ENCODE data around the gene CCDC9B.

CCDC9B gene

DNA sequence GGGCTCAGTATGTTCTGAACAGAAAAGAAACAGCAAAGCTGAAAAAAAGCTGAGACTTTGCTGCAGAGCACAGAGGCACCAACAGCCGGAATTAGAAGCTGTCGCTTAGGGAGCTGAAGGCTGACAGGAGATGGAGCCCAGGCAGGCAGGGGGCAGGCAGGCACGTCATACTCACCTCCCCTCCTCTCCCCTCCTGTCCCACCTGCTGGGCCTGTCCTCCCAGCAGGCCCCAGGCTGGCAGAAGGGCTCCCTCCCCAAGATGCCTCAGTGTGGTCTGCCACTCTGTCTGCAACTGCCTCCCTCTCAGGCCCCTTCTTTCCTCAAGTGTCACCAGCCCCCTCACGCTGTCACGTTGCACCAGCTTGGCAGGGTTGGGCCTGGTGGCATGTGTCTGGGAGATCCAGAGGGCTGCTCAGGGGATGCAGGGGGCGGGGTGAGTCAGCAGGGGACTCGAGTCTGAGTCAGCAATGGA is 54.6 kb downstream of the CCDC9B start:
- DNase-seq, result no peak

DNA sequence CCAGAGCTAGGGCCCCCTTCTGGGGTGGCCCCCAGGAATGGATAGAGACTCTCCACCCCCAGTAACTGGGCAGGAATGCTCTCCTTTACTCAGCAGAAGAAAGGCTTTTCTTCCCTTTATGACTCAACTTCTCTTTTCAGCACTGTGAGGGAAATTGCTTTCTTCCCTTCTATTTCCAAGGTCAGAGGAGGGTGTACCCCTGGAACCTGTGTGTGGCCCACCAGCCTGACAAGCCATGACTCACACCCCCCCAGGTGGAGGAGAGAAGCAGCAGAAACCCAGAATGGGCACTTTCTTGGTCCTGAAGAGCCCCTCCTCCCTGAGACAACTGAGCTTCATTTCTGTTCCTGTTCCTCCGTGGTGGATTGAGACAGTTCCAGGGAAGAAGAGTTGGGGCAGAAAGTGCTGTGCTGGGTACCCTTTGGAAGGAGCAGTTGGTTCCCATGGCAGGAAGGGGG is 55.2 kb downstream of the CCDC9B start:
- DNase-seq, result no peak

DNA sequence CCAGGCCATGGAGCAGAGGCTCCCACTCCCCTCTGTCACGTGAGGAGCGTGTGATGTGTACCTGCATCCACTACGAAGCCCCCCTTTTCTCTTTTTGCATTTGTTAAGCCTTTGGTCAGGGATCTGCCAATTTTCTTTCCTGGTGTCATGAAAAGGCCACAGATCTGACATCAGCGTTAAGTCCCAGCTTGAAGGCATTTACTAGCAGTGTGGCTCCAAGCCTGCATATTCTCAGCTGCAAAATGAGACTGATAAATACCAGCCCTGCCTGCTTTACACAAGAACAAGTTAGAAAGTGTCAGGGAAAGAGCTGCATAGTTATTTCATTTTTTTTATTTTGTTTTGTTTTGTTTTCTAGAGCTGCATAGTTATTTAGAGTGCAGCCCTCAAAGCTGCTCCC is 55.6 kb downstream of the CCDC9B start:
- DNase-seq, result no peak

GRCh38 chr15:40283615-40284300 is 57.0 kb downstream of the CCDC9B start:
- DNase-seq, result no peak

DNA sequence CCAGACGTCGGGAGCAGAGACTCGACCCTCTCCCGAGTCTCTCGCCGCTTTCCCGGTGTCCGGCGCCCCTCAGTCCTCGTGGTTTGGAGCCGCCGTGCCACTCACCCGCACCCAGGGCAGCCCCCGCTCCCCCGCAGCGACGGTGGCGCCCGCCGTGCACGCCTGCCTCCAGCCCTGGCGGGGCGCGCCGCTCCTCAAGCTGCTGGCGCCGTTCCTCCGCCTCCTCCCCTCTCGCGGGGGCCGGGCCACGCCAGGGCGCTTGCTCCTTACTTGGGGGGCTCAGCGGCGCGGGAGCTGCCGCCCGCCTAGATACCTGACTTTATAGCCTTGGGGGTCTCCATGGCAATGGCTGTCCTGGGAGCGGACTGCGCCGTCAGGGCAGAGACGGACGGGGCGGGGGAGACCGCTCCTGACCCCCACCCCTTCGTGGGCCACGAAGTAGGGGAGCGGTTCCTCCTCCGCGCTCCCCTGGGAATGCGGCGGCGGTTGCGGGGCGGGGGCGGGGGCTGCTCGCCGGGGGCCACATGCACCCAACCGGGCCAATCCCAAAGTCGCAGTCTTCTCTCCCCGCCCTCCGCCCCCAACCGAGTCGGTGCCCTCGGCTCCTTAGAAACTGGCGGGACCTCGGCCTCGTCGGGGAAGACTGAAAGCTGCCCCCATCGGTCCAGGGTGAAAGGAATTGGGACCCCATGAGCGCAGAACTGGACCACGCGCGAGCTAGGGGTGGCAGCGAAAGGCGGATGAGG is 57.7 kb downstream of the CCDC9B start, which contains the start of gene ANKRD63:
Gene ANKRD63, minus strand, starts transcription at position 196 of the 746 bp plus-strand sequence. CDS start 478 bp downstream, outside the sequence.
- DNase-seq, result no peak

DNA sequence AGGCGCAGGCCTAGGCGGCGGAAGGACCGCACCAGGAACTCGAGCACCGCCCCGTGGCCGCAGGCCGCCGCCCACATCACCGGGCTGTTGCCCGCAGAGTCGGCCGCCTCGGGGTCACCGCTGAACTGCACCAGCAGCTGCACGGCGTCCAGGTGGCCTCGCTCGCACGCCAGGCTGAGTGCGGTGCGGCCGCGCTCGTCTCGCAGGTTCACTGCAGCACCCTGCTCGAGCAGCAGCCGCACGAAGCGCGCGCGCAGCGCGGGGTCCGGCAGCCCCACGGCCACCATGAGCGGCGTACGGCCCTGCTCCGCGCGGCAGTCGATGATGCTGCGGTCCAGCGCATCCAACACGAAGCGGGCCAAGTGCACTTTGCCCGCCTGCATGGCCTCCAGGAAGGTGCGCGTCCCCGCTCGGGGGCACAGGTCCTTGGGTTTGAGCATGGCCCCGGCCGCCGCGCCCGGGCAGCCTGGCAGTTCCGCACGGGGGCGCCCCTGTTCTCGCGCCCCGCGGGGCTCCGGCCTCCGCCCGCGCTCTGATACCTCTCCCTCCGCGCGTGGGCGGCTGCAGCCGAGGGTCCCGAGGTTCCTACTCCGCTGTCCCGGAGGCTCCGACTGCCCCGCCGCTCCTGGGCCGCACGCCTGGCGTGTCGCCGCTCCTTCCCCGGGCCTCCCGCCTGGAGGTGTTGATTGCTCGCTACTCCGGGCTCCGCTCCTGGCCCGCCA is 58.4 kb downstream of the CCDC9B start:
- DNase-seq, result no peak

DNA sequence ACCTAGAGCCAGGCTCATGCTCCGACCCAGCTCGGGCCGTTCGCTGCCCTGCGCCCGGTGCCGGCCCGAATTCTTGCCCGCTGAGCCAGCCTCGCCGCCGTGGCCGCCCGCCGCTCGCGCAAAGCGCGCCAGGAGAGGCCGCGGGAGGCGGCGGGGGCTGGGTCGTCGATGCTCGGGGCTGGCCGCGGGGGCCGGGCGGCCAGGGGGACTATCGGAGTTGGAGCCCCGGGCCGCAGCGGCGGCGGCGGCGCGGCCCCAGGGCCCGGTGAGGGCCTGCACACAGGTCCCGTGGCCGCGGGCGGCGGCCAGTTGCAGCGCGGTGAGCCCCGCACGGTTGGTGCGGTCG is 59.0 kb downstream of the CCDC9B start:
- DNase-seq, result no peak

All from NCI-H345 (cell line).